Measurements from ENCODE around the gene TSGA10IP. TPM values are rescaled to one million over a fixed set of nuclear protein-coding genes. Genes with fewer than 3 reads are reported as not detected.

Gene TSGA10IP
- total and polyA plus RNA-seq, 10 of the 15 experiments (the other 5 are each of a cell fraction or from before 2014, with no cell fraction given), result not detected

GRCh38 chr11:65899356-65900124 is 45.7 kb upstream of the TSGA10IP start:
- SMC1A ChIA-PET (ENCODE audit: uncharacterized antibody, unreplicated experiment), result interaction anchor here (0.9 to 5.6 kb wide), 3 partner anchors 11 to 15 kb away, joined by 3 to 47 read pairs (median 4); partner anchors contain the start of genes CCDC85B and FIBP
- Histone ChIP-seq H3K36me3 (ENCODE audit: control insufficient read depth in 2 of 2, insufficient read depth in 2 of 2, low read length in 1 of 2) (no peaks in the 10 kb centered on the region), H3K4me3 (peak overlapping the region; percentile 84), H3K9me3 (replicated peaks; ENCODE audit: control insufficient read depth, insufficient read depth, low read length) (no peaks in the 10 kb centered on the region), H3K4me2 (ENCODE audit: control insufficient read depth, insufficient read depth) (peak overlapping the region; percentile 86), H3K9ac (ENCODE audit: control insufficient read depth, insufficient read depth, low read length) (peak overlapping the region; percentile 3), H2AFZ (ENCODE audit: control insufficient read depth, low read depth, low read length) (peak overlapping the region; percentile 64), H4K20me1 (ENCODE audit: control insufficient read depth, insufficient read depth) (no peaks in the 10 kb centered on the region), H3K27me3 (replicated peaks in 1 of 2; ENCODE audit: control insufficient read depth in 2 of 2, insufficient read depth in 2 of 2, low read length in 1 of 2) (no peaks in the 10 kb centered on the region; a peak in 1 of 4 replicates), H3K79me2 (ENCODE audit: control insufficient read depth, insufficient read depth, low read length) (peaks cover 9% of the 10 kb centered on the region), H3K27ac (ENCODE audit: control insufficient read depth, insufficient read depth) (peak overlapping the region; percentile 9; the same call in 1 of the 2 replicates), H3K4me1 (ENCODE audit: control insufficient read depth, insufficient read depth, low read length) (0 out of 2 replicates have a peak, but pooled peaks cover 6% of the 10 kb centered on the region)
- WGBS (ENCODE audit: insufficient coverage, insufficient replicate concordance, low lambda C conversion rate, missing lambda C conversion rate), result 2% methylated on average over 73 of the region's 78 CpGs
- FAIRE-seq (no peak), DNase-seq (ENCODE audit: low read depth, low spot score) (no peak), ATAC-seq (peak; percentile 51)
- CTCF ChIA-PET, result interaction anchor here (0.6 to 6.5 kb wide), 5 partner anchors 10 to 88 kb away, joined by 3 to 67 read pairs (median 7); partner anchors contain the start of genes CCDC85B, FIBP and MUS81
- RAD21 ChIA-PET (ENCODE audit: unreplicated experiment), result interaction anchor here (0.8 to 1.8 kb wide), 4 partner anchors 10 to 119 kb away, joined by 3 to 20 read pairs (median 6); partner anchors contain the start of genes AP5B1, CCDC85B and FIBP
- no TSS peak for BruUV-seq (replicated peaks)
- POLR2A ChIA-PET, result interaction anchor here (1.2 to 4.9 kb wide), 5 partner anchors 8 to 63 kb away, joined by 6 to 67 read pairs (median 15); partner anchors contain the start of genes CCDC85B, FIBP and MUS81
- intact Hi-C loops (cut with micrococcal nuclease; ENCODE audit: unreplicated experiment), result loop anchor here (10.0 kb wide), 1 partner anchor 235 kb away; no protein-coding TSS in a partner anchor
- in situ Hi-C loops (cut with MboI), result no loop called here
- TF ChIP-seq SUPT20H (IDR thresholded peaks at IDR 0.05; ENCODE audit: borderline replicate concordance, control insufficient read depth, low read depth, low read length) (no peak), NFYB (IDR thresholded peaks at IDR 0.05; ENCODE audit: insufficient read depth, low read depth, low read length) (no peak), JUND (IDR thresholded peaks at IDR 0.05; ENCODE audit: low read depth, low read length) (no peak), PAX5 (IDR thresholded peaks at IDR 0.05; ENCODE audit: borderline replicate concordance, low read depth, low read length) (peak; percentile 21; the same call in 1 of the 2 replicates), PML (IDR thresholded peaks at IDR 0.05; ENCODE audit: low read length) (no peak), BCL11A (IDR thresholded peaks at IDR 0.05; ENCODE audit: low read depth, low read length) (no peak), ELK1 (IDR thresholded peaks at IDR 0.05; ENCODE audit: low read depth, low read length) (no peak), RBBP5 (conservative IDR thresholded peaks at IDR 0.05) (no peak), RUNX3 (IDR thresholded peaks at IDR 0.05; ENCODE audit: low read length) (no peak), ZBTB40 (IDR thresholded peaks at IDR 0.05; ENCODE audit: borderline replicate concordance) (no peak), RAD21 (IDR thresholded peaks at IDR 0.05; ENCODE audit: insufficient read depth, low read depth, low read length) (no peak), ATF7 (IDR thresholded peaks at IDR 0.05; ENCODE audit: low read depth) (no peak), ZZZ3 (IDR thresholded peaks at IDR 0.05; ENCODE audit: control insufficient read depth, insufficient read length, low read depth) (no peak), MYC (IDR thresholded peaks at IDR 0.05; ENCODE audit: insufficient read depth, insufficient read length, insufficient replicate concordance, low read length, severe bottlenecking) (no peak), MXI1 (IDR thresholded peaks at IDR 0.05; ENCODE audit: low read depth, low read length) (no peak), RAD51 (IDR thresholded peaks at IDR 0.05) (no peak), SMARCA5 (IDR thresholded peaks at IDR 0.05) (no peak)
